OCI-LY1 (cell line): ENCODE data around the gene DENND10.

Source experiments
- CTCF ChIP-seq: fragments of 200-600 bp; sonication (generic), shearing (Covaris generic); IDR thresholded peaks from 2 replicates; pipeline ENCODE4 v1.5.1; 2017; ENCODE audit warnings: mild to moderate bottlenecking, antibody characterized with exemption, low read length, moderate library complexity, mixed read lengths
- EZH2 ChIP-seq: fragments of 200-600 bp; sonication (generic), shearing (Covaris generic); IDR thresholded peaks from 2 replicates; pipeline ENCODE4 v1.8.0; 2017; ENCODE audit warnings: borderline replicate concordance, mixed run types, mild to moderate bottlenecking, antibody characterized with exemption, low read length, moderate library complexity, mixed read lengths

GRCh38 chr10:119176166-119176565 is 72.3 kb downstream of the DENND10 start:
- TF ChIP-seq CTCF (no peak), EZH2 (no peak)
